Measurements from ENCODE around the gene TMTC3. TPM values are rescaled to one million over a fixed set of nuclear protein-coding genes. Genes with fewer than 3 reads are reported as not detected.

Gene TMTC3
- total RNA-seq, 2 experiments from 2014 or later: 5.5 to 9.4 TPM

- Histone ChIP-seq H4K20me1 (ENCODE audit: insufficient read depth, low read length) (no peaks in the 10 kb centered on the region), H3K4me3 (ENCODE audit: low read depth, low read length, poor library complexity, severe bottlenecking) (no peak overlapping the region), H3K4me2 (ENCODE audit: low read length) (no peak overlapping the region), H3K79me2 (ENCODE audit: insufficient read depth, low read depth, low read length) (no peaks in the 10 kb centered on the region), H3K36me3 (ENCODE audit: insufficient read depth, low read length) (no peaks in the 10 kb centered on the region), H3K27ac (ENCODE audit: low read depth, low read length, poor library complexity, severe bottlenecking) (no peak overlapping the region), H3K9me2 (ENCODE audit: insufficient read depth, low read length) (no peaks in the 10 kb centered on the region), H3K9me3 (ENCODE audit: low read length) (no peaks in the 10 kb centered on the region), H2AFZ (ENCODE audit: low read length) (no peak overlapping the region), H3K4me1 (ENCODE audit: insufficient read depth, low read length, poor library complexity, severe bottlenecking) (no peaks in the 10 kb centered on the region)
- no peak for DNase-seq (ENCODE audit: low spot score)
- no peak for TF ChIP-seq EZH2phosphoT487 (IDR thresholded peaks at IDR 0.05; ENCODE audit: borderline replicate concordance, low read depth, low read length)
- TF ChIP-seq CTCF (conservative IDR thresholded peaks at IDR 0.05; ENCODE audit: low read length): no peak
- CTCF ChIA-PET (ENCODE audit: unreplicated experiment): no interaction called here
- POLR2A ChIA-PET: no interaction called here
- no TSS peak for BruUV-seq (replicated peaks)
- intact Hi-C loops (cut with micrococcal nuclease; ENCODE audit: unreplicated experiment): no loop called here
These were observed 103.8 kb downstream of the TMTC3 start for GRCh38 chr12:88245905-88246304.

- Histone ChIP-seq H3K79me2 (ENCODE audit: insufficient read depth, low read depth, low read length) (no peaks in the 10 kb centered on the region), H3K4me2 (ENCODE audit: low read length) (no peak overlapping the region), H4K20me1 (ENCODE audit: insufficient read depth, low read length) (no peaks in the 10 kb centered on the region), H2AFZ (ENCODE audit: low read length) (no peak overlapping the region), H3K9me3 (ENCODE audit: low read length) (no peaks in the 10 kb centered on the region), H3K4me3 (ENCODE audit: low read depth, low read length, poor library complexity, severe bottlenecking) (no peak overlapping the region), H3K4me1 (ENCODE audit: insufficient read depth, low read length, poor library complexity, severe bottlenecking) (no peaks in the 10 kb centered on the region), H3K9me2 (ENCODE audit: insufficient read depth, low read length) (no peaks in the 10 kb centered on the region), H3K36me3 (ENCODE audit: insufficient read depth, low read length) (no peaks in the 10 kb centered on the region), H3K27ac (ENCODE audit: low read depth, low read length, poor library complexity, severe bottlenecking) (no peak overlapping the region)
- intact Hi-C loops (cut with micrococcal nuclease; ENCODE audit: unreplicated experiment): no loop called here
- no peak for DNase-seq (ENCODE audit: low spot score)
- no TSS peak for BruUV-seq (replicated peaks)
- TF ChIP-seq CTCF (conservative IDR thresholded peaks at IDR 0.05; ENCODE audit: low read length) (no peak), EZH2phosphoT487 (IDR thresholded peaks at IDR 0.05; ENCODE audit: borderline replicate concordance, low read depth, low read length) (no peak)
- CTCF ChIA-PET (ENCODE audit: unreplicated experiment): no interaction called here
- POLR2A ChIA-PET: no interaction called here
These were observed 105.1 kb downstream of the TMTC3 start for GRCh38 chr12:88247241-88247643.

GRCh38 chr12:88248606-88249005 is 106.5 kb downstream of the TMTC3 start:
- H4K20me1 ChIP-seq (ENCODE audit: insufficient read depth, low read length): no peaks in the 10 kb centered on the region
- H3K79me2 ChIP-seq (ENCODE audit: insufficient read depth, low read depth, low read length): no peaks in the 10 kb centered on the region
- no TSS peak for BruUV-seq (replicated peaks)
- intact Hi-C loops (cut with micrococcal nuclease; ENCODE audit: unreplicated experiment): no loop called here
- H3K4me1 ChIP-seq (ENCODE audit: insufficient read depth, low read length, poor library complexity, severe bottlenecking): no peaks in the 10 kb centered on the region
- H2AFZ ChIP-seq (ENCODE audit: low read length): no peak overlapping the region
- CTCF ChIA-PET (ENCODE audit: unreplicated experiment): no interaction called here
- no peak overlapping the region for H3K27ac ChIP-seq (ENCODE audit: low read depth, low read length, poor library complexity, severe bottlenecking)
- TF ChIP-seq EZH2phosphoT487 (IDR thresholded peaks at IDR 0.05; ENCODE audit: borderline replicate concordance, low read depth, low read length): no peak
- no peak for TF ChIP-seq CTCF (conservative IDR thresholded peaks at IDR 0.05; ENCODE audit: low read length)
- DNase-seq (ENCODE audit: low spot score): no peak
- no peak overlapping the region for H3K4me3 ChIP-seq (ENCODE audit: low read depth, low read length, poor library complexity, severe bottlenecking)
- no peaks in the 10 kb centered on the region for H3K9me3 ChIP-seq (ENCODE audit: low read length)
- no peaks in the 10 kb centered on the region for H3K36me3 ChIP-seq (ENCODE audit: insufficient read depth, low read length)
- POLR2A ChIA-PET: interaction anchor here (0.6 kb wide), 1 partner anchor 747 kb away, joined by 3 read pairs; no protein-coding TSS in a partner anchor
- H3K4me2 ChIP-seq (ENCODE audit: low read length): no peak overlapping the region
- no peaks in the 10 kb centered on the region for H3K9me2 ChIP-seq (ENCODE audit: insufficient read depth, low read length)

Other genes with a start within 250 kb of the TMTC3 start
- gene C12orf50, start 112.9 kb upstream of the TMTC3 start, total RNA-seq (2014; rRNA removed; shearing (Covaris generic)): not detected in 2 replicates
- 0.08 TPM in 1 of 2 replicates, not detected in the other for gene C12orf50, start 112.9 kb upstream of the TMTC3 start, total RNA-seq (2022)
- gene CEP290, start 219 bp upstream of the TMTC3 start, total RNA-seq (2014; rRNA removed; shearing (Covaris generic)): 12.6 and 27.5 TPM in 2 replicates
- 22.4 and 22.5 TPM in 2 replicates for gene CEP290, start 219 bp upstream of the TMTC3 start, total RNA-seq (2022)